IMR-90 (cell line): ENCODE data around the gene PIK3CA. TPM values are rescaled to one million over a fixed set of nuclear protein-coding genes. Genes with fewer than 3 reads are reported as not detected.

Source experiments
- ATAC-seq: fragments of 200-7000 bp; cut with Tn5 transposase; 2 replicates; pipeline ENCODE4 v1.9.1; 2020; ENCODE audit warnings: low read depth, mild to moderate bottlenecking, moderate library complexity
- BruUV-seq: library from RNA; stranded (reverse); fragments of 400-500 nt; replicated peaks from 2 replicates; lab custom pipeline; 2021; lab: Mats Ljungman, UMichigan
- CTCF ChIA-PET: fragments of 300-600 bp; formaldehyde crosslinking; extraction: SDS; loops from one replicate; lab custom pipeline; 2021; ENCODE audit warnings: antibody characterized with exemption; lab: Yijun Ruan, JAX
- POLR2A ChIA-PET: fragments of 300-600 bp; sonication (Branson Sonifier 250); formaldehyde crosslinking; loops from one replicate; lab custom pipeline; 2022; ENCODE audit warnings: antibody characterized with exemption; ENCODE audit not compliant: unreplicated experiment; lab: Charles Lee
- DNase-seq: peaks from one replicate; pipeline ENCODE4 v3.0.0; 2013
- H2AFZ ChIP-seq: replicated peaks from 2 replicates; pipeline ENCODE3; 2013; ENCODE audit warnings: low read length, mild to moderate bottlenecking; ENCODE audit not compliant: poor library complexity
- H2AK5ac ChIP-seq: 2 replicates; pipeline ENCODE4 v1.6.1; 2013; ENCODE audit warnings: low read depth, low read length, inconsistent platforms
- H2AK9ac ChIP-seq: replicated peaks from 2 replicates; pipeline ENCODE3; 2013; ENCODE audit warnings: mild to moderate bottlenecking, low read depth, low read length, moderate library complexity; ENCODE audit not compliant: poor library complexity
- H2BK120ac ChIP-seq: 2 replicates; pipeline ENCODE4 v1.6.1; 2013; ENCODE audit warnings: low read depth, low read length, inconsistent platforms
- H2BK15ac ChIP-seq: 3 replicates; pipeline ENCODE4 v1.6.1; 2013; ENCODE audit warnings: low read depth, low read length, inconsistent platforms
- H2BK20ac ChIP-seq: 2 replicates; pipeline ENCODE4 v1.6.1; 2013; ENCODE audit warnings: low read depth, mild to moderate bottlenecking, inconsistent platforms, low read length, moderate library complexity
- H2BK5ac ChIP-seq: 2 replicates; pipeline ENCODE4 v1.6.1; 2013; ENCODE audit warnings: mild to moderate bottlenecking, low read depth, low read length, inconsistent platforms; ENCODE audit not compliant: poor library complexity, severe bottlenecking
- H3K14ac ChIP-seq: replicated peaks from 2 replicates; pipeline ENCODE4 v1.6.1; 2013; ENCODE audit warnings: low read depth, low read length, inconsistent platforms
- H3K18ac ChIP-seq: 2 replicates; pipeline ENCODE4 v1.6.1; 2013; ENCODE audit warnings: low read depth, low read length, control low read depth
- H3K23ac ChIP-seq: 2 replicates; pipeline ENCODE4 v1.6.1; 2013; ENCODE audit warnings: low read depth, low read length, inconsistent platforms
- H3K27ac ChIP-seq: 2 replicates; pipeline ENCODE4 v1.5.1; 2013; ENCODE audit warnings: mild to moderate bottlenecking, control low read depth, low read length; ENCODE audit not compliant: insufficient read depth
- H3K27me3 ChIP-seq: 2 replicates; pipeline ENCODE4 v1.6.1; 2013; ENCODE audit warnings: low read length; ENCODE audit not compliant: control insufficient read depth, insufficient read depth
- H3K36me3 ChIP-seq: 2 replicates; pipeline ENCODE4 v1.6.1; 2013; ENCODE audit warnings: low read length, mixed read lengths; ENCODE audit not compliant: control insufficient read depth, insufficient read depth
- H3K4ac ChIP-seq: 2 replicates; pipeline ENCODE4 v1.6.1; 2013; ENCODE audit warnings: low read depth, low read length, inconsistent platforms
- H3K4me1 ChIP-seq: 2 replicates; pipeline ENCODE4 v1.6.1; 2013; ENCODE audit warnings: low read length, mixed read lengths; ENCODE audit not compliant: control insufficient read depth, insufficient read depth
- H3K4me2 ChIP-seq: 2 replicates; pipeline ENCODE4 v1.6.1; 2013; ENCODE audit warnings: low read depth, mild to moderate bottlenecking, control low read depth, low read length, moderate library complexity
- H3K4me3 ChIP-seq: 2 replicates; pipeline ENCODE4 v1.5.1; 2013; ENCODE audit warnings: low read depth, mild to moderate bottlenecking, control low read depth, low read length, moderate library complexity; ENCODE audit not compliant: insufficient read depth
- H3K56ac ChIP-seq: 2 replicates; pipeline ENCODE4 v1.6.1; 2013; ENCODE audit warnings: low read length, inconsistent platforms; ENCODE audit not compliant: insufficient read depth; ENCODE audit errors: extremely low read depth
- H3K79me1 ChIP-seq, 2 experiments: 2 replicates each; pipeline ENCODE4 v1.6.1; 2013; ENCODE audit warnings: low read length in 2 of 2, inconsistent platforms in 1 of 2, low read depth in 1 of 2
- H3K9ac ChIP-seq: 2 replicates; pipeline ENCODE4 v1.6.1; 2013; ENCODE audit warnings: low read depth, low read length, control low read depth
- H3K9me1 ChIP-seq: 2 replicates; pipeline ENCODE4 v1.6.1; 2013; ENCODE audit warnings: low read length, inconsistent platforms; ENCODE audit not compliant: insufficient read depth
- H3K9me3 ChIP-seq: 2 replicates; pipeline ENCODE4 v1.6.1; 2013; ENCODE audit warnings: low read length; ENCODE audit not compliant: control insufficient read depth, insufficient read depth
- H4K20me1 ChIP-seq: 2 replicates; pipeline ENCODE4 v1.6.1; 2013; ENCODE audit warnings: low read length, inconsistent platforms; ENCODE audit not compliant: insufficient read depth
- H4K5ac ChIP-seq: 2 replicates; pipeline ENCODE4 v1.6.1; 2013; ENCODE audit warnings: mild to moderate bottlenecking, low read depth, low read length, control low read depth
- H4K8ac ChIP-seq, 2 experiments: 2 replicates each; pipeline ENCODE4 v1.6.1; 2013; ENCODE audit warnings: low read depth in 2 of 2, low read length in 2 of 2, control low read depth in 1 of 2, inconsistent platforms in 1 of 2
- H4K91ac ChIP-seq: 2 replicates; pipeline ENCODE4 v1.6.1; 2013; ENCODE audit warnings: low read depth, low read length, inconsistent platforms; ENCODE audit not compliant: insufficient read depth
- NFE2L2 ChIP-seq: fragments of 150-350 bp; IDR thresholded peaks from 2 replicates; pipeline ENCODE4 v1.6.1; 2016; ENCODE audit warnings: low read depth, mild to moderate bottlenecking, low read length
- WGBS, 2 experiments: methylation state at CpG; one replicate each; pipeline versions ENCODE4 v1.1.5 to v1.1.7; 2013; ENCODE audit warnings: missing lambda C conversion rate in 2 of 2; ENCODE audit not compliant: insufficient read length in 1 of 2; ENCODE audit errors: extremely low coverage in 2 of 2; 5-methylcytosine and 5-hydroxymethylcytosine counted together
- dilution Hi-C: fragments of 300-500 bp; cut with HindIII; formaldehyde crosslinking; loops from one replicate; pipeline ENCODE4 v1.14.3; 2018; ENCODE audit warnings: low sequenced_read_pairs; ENCODE audit not compliant: unreplicated experiment
- in situ Hi-C: fragments of 300-500 bp; cut with MboI; formaldehyde crosslinking; loops from 3 replicates; pipeline ENCODE4 v1.14.3; 2019; ENCODE audit warnings: low sequenced_read_pairs, inconsistent platforms, mixed read lengths
- intact Hi-C: fragments of 100-400 bp; cut with micrococcal nuclease; formaldehyde crosslinking; loops from 2 replicates; pipeline ENCODE4 v1.10.0; 2022
- polyA plus RNA-seq, 3 experiments: library from polyadenylated mRNA; depleted of rRNA; stranded (reverse); fragments of >200 nt; gene quantifications; 2 replicates each; pipeline ENCODE4 v1.2.3, GENCODE V29; 2012; ENCODE audit warnings: low replicate concordance in 1 of 3
- total RNA-seq: library from RNA; depleted of rRNA; stranded (reverse); fragments of >200 nt; gene quantifications from 2 replicates; pipeline ENCODE4 v1.2.3, GENCODE V29; 2012

The PIK3CA gene
- total and polyA plus RNA-seq, 2 of the 4 experiments (the other 2 are of a cell fraction), result 5.7 to 22.4 TPM

GRCh38 chr3:179192542-179192941 lies 44.4 kb downstream of the PIK3CA start:
- H3K4me3 ChIP-seq, result no peak overlapping the region
- no peaks in the 10 kb centered on the region for H3K9me3 ChIP-seq
- ChIA-PET POLR2A (no interaction called here), CTCF (interaction anchor here (1.1 kb wide), 1 partner anchor 42 kb away, joined by 3 read pairs; no protein-coding TSS in a partner anchor)
- H3K14ac ChIP-seq, result no peak overlapping the region
- no CpG with 5 or more reads among the region's 3 CpGs for WGBS, 2 experiments
- ATAC-seq (no peak), DNase-seq (no peak)
- dilution Hi-C loops, result no loop called here
- H2AK9ac ChIP-seq, result no peak overlapping the region
- H3K4me1 ChIP-seq, result peaks cover 6% of the 10 kb centered on the region
- H4K20me1 ChIP-seq, result peaks cover 15% of the 10 kb centered on the region; the same call in 1 of the 2 replicates
- H3K9me1 ChIP-seq, result no peaks in the 10 kb centered on the region; the same call in 1 of the 2 replicates
- no peak overlapping the region for H2BK20ac ChIP-seq
- no peaks in the 10 kb centered on the region for H3K27me3 ChIP-seq
- no peaks in the 10 kb centered on the region for H3K36me3 ChIP-seq
- H2BK15ac ChIP-seq, result no peak overlapping the region
- H3K56ac ChIP-seq, result no peak overlapping the region
- H2BK5ac ChIP-seq, result no peak overlapping the region
- no peak overlapping the region for H4K5ac ChIP-seq
- H3K18ac ChIP-seq, result no peak overlapping the region
- no peak overlapping the region for H3K27ac ChIP-seq
- intact Hi-C loops, result no loop called here
- in situ Hi-C loops, result no loop called here
- H4K8ac ChIP-seq, result no peak overlapping the region
- TF ChIP-seq NFE2L2, result no peak
- H2AK5ac ChIP-seq, result no peak overlapping the region
- H2AFZ ChIP-seq, result no peak overlapping the region
- H3K4ac ChIP-seq, result no peak overlapping the region
- H3K79me1 ChIP-seq, result peaks cover 28 to 49% of the 10 kb centered on the region in 2 experiments
- no peak overlapping the region for H3K9ac ChIP-seq
- H3K23ac ChIP-seq, result no peak overlapping the region
- no peak overlapping the region for H4K91ac ChIP-seq
- BruUV-seq, result no TSS peak
- no peak overlapping the region for H3K4me2 ChIP-seq
- H2BK120ac ChIP-seq, result no peak overlapping the region
